Karpas-422 (cell line): ENCODE results near the gene COLEC12. TPM values are rescaled to one million over a fixed set of nuclear protein-coding genes. Genes with fewer than 3 reads are reported as not detected.

ENCODE experiments used
- DNase-seq: peaks from one replicate; pipeline ENCODE4 v3.0.0-alpha.2; 2015
- H2AFZ ChIP-seq: fragments of 200-600 bp; sonication (generic); 2 replicates; pipeline ENCODE4 v1.6.1; 2014; ENCODE audit warnings: antibody characterized with exemption, low read length, mixed read lengths
- H3K27ac ChIP-seq: fragments of 200-600 bp; sonication (generic); 2 replicates; pipeline ENCODE4 v1.5.1; 2014; ENCODE audit warnings: mild to moderate bottlenecking, low read length, moderate library complexity
- H3K27me3 ChIP-seq: fragments of 200-600 bp; sonication (generic); 2 replicates; pipeline ENCODE4 v1.6.1; 2014; ENCODE audit warnings: low read length, mixed read lengths
- H3K36me3 ChIP-seq: fragments of 200-600 bp; sonication (generic); 2 replicates; pipeline ENCODE4 v1.6.1; 2014; ENCODE audit warnings: low read length, mixed read lengths; ENCODE audit not compliant: insufficient read depth
- H3K4me1 ChIP-seq: fragments of 200-600 bp; sonication (generic); 2 replicates; pipeline ENCODE4 v1.6.1; 2014; ENCODE audit warnings: mild to moderate bottlenecking, low read length, mixed read lengths
- H3K4me2 ChIP-seq: fragments of 200-600 bp; sonication (generic); 2 replicates; pipeline ENCODE4 v1.6.1; 2014; ENCODE audit warnings: low read length, low read depth, mild to moderate bottlenecking; ENCODE audit not compliant: poor library complexity, severe bottlenecking
- H3K4me3 ChIP-seq: fragments of 200-600 bp; sonication (generic); 2 replicates; pipeline ENCODE4 v1.5.1; 2014; ENCODE audit warnings: mild to moderate bottlenecking, antibody characterized with exemption, low read length, mixed read lengths
- H3K79me2 ChIP-seq: fragments of 200-600 bp; sonication (generic); 2 replicates; pipeline ENCODE4 v1.6.1; 2014; ENCODE audit warnings: mild to moderate bottlenecking, low read length, mixed read lengths
- H3K9ac ChIP-seq: fragments of 200-600 bp; sonication (generic); 2 replicates; pipeline ENCODE4 v1.6.0; 2014; ENCODE audit warnings: low read length
- H3K9me2 ChIP-seq: fragments of 200-600 bp; sonication (generic), shearing (Covaris generic); replicated peaks from 2 replicates; pipeline ENCODE4 v1.6.0; 2014; ENCODE audit warnings: mild to moderate bottlenecking, low read length, moderate library complexity; ENCODE audit not compliant: insufficient read depth
- H3K9me3 ChIP-seq: fragments of 300-700, 200-600 bp; sonication (generic); 2 replicates; pipeline ENCODE4 v1.6.1; 2014; ENCODE audit warnings: low read length, mixed read lengths
- H4K20me1 ChIP-seq: fragments of 200-600 bp; sonication (generic); 2 replicates; pipeline ENCODE4 v1.6.1; 2014; ENCODE audit warnings: mild to moderate bottlenecking, antibody characterized with exemption, low read length, low read depth; ENCODE audit not compliant: insufficient read depth
- total RNA-seq: library from RNA; depleted of rRNA; stranded (reverse); fragments of >200 nt; shearing (Covaris generic); gene quantifications from 2 replicates; pipeline ENCODE4 v1.2.3, GENCODE V29; 2014; ENCODE audit warnings: low replicate concordance; rRNA removed

The COLEC12 gene
- total RNA-seq, 1 experiment from 2014 or later, result not detected

- Histone ChIP-seq H3K9me2 (no peaks in the 10 kb centered on the region), H2AFZ (no peak overlapping the region), H3K9me3 (no peaks in the 10 kb centered on the region), H3K27ac (no peak overlapping the region), H4K20me1 (no peaks in the 10 kb centered on the region), H3K4me3 (no peak overlapping the region), H3K9ac (no peak overlapping the region), H3K4me2 (no peak overlapping the region), H3K79me2 (peaks cover 12% of the 10 kb centered on the region), H3K27me3 (no peaks in the 10 kb centered on the region), H3K4me1 (peaks cover 13% of the 10 kb centered on the region), H3K36me3 (no peaks in the 10 kb centered on the region)
- no peak for DNase-seq
Observed at GRCh38 chr18:272650-273049, 227.9 kb downstream of the COLEC12 start.

- Histone ChIP-seq H3K9me2 (no peaks in the 10 kb centered on the region), H3K9me3 (no peaks in the 10 kb centered on the region), H3K27me3 (no peaks in the 10 kb centered on the region), H3K36me3 (peaks cover 7% of the 10 kb centered on the region; the same call in 1 of the 2 replicates), H3K4me1 (peaks cover 29% of the 10 kb centered on the region), H3K79me2 (peaks cover 42% of the 10 kb centered on the region), H3K9ac (no peak overlapping the region), H2AFZ (no peak overlapping the region), H3K4me2 (peak overlapping the region; percentile 90), H3K4me3 (0 out of 2 replicates have a peak overlapping the region, but pooled peaks have one; percentile 2), H4K20me1 (no peaks in the 10 kb centered on the region), H3K27ac (no peak overlapping the region)
- peak; percentile 43 for DNase-seq
Observed at GRCh38 chr18:269480-270095, 230.9 kb downstream of the COLEC12 start.

GRCh38 chr18:267688-268552 lies 232.6 kb downstream of the COLEC12 start, which contains the start of gene THOC1:
THOC1 (minus strand) TSS chr18:268047; CDS start chr18:268019, 28 bp downstream.
- Histone ChIP-seq H3K9me3 (no peaks in the 10 kb centered on the region), H3K79me2 (peaks cover 47% of the 10 kb centered on the region), H4K20me1 (no peaks in the 10 kb centered on the region), H3K27me3 (no peaks in the 10 kb centered on the region), H3K36me3 (peaks cover 20% of the 10 kb centered on the region; the same call in 1 of the 2 replicates), H2AFZ (peak within 1 kb of the TSS; percentile 58; the same call in 1 of the 2 replicates), H3K27ac (peak within 1 kb of the TSS; percentile 60), H3K9me2 (no peaks in the 10 kb centered on the region), H3K9ac (peak within 1 kb of the TSS; percentile 98), H3K4me3 (peak within 1 kb of the TSS; percentile 96), H3K4me1 (peaks cover 29% of the 10 kb centered on the region), H3K4me2 (peak within 1 kb of the TSS; percentile 90)
- DNase-seq, result peak; percentile 96

GRCh38 chr18:267380-267687 lies 233.2 kb downstream of the COLEC12 start:
- H3K27me3 ChIP-seq, result no peaks in the 10 kb centered on the region
- peak overlapping the region; percentile 49; the same call in 1 of the 2 replicates for H2AFZ ChIP-seq
- peaks cover 50% of the 10 kb centered on the region for H3K79me2 ChIP-seq
- peaks cover 29% of the 10 kb centered on the region for H3K4me1 ChIP-seq
- H3K9me2 ChIP-seq, result no peaks in the 10 kb centered on the region
- H3K27ac ChIP-seq, result peak overlapping the region; percentile 14; the same call in 1 of the 2 replicates
- peak overlapping the region; percentile 96 for H3K4me3 ChIP-seq
- H3K36me3 ChIP-seq, result peaks cover 20% of the 10 kb centered on the region; the same call in 1 of the 2 replicates
- no peak for DNase-seq
- no peaks in the 10 kb centered on the region for H3K9me3 ChIP-seq
- peak overlapping the region; percentile 90 for H3K4me2 ChIP-seq
- H4K20me1 ChIP-seq, result no peaks in the 10 kb centered on the region
- H3K9ac ChIP-seq, result peak overlapping the region; percentile 98

Other genes with a start within 250 kb of the COLEC12 start
- 58.2 and 84.2 TPM in 2 replicates for gene THOC1, start 232.7 kb downstream of the COLEC12 start, total RNA-seq
- gene CETN1, start 79.7 kb upstream of the COLEC12 start, total RNA-seq, result not detected in 2 replicates
- not detected in 2 replicates for gene CLUL1, start 96.3 kb upstream of the COLEC12 start, total RNA-seq
- gene TYMS, start 157.0 kb upstream of the COLEC12 start, total RNA-seq, result 21.8 and 42.3 TPM in 2 replicates
- 54.6 and 68.7 TPM in 2 replicates for gene ENOSF1, start 211.9 kb upstream of the COLEC12 start, total RNA-seq